ENCODE measurements around the gene TRPC4AP. TPM values are rescaled to one million over a fixed set of nuclear protein-coding genes. Genes with fewer than 3 reads are reported as not detected.
A peak's percentile ranks its signal among the peaks of the same experiment; 100 is the strongest.

TRPC4AP gene
- total RNA-seq, 1 donor: 98.8 TPM

DNA sequence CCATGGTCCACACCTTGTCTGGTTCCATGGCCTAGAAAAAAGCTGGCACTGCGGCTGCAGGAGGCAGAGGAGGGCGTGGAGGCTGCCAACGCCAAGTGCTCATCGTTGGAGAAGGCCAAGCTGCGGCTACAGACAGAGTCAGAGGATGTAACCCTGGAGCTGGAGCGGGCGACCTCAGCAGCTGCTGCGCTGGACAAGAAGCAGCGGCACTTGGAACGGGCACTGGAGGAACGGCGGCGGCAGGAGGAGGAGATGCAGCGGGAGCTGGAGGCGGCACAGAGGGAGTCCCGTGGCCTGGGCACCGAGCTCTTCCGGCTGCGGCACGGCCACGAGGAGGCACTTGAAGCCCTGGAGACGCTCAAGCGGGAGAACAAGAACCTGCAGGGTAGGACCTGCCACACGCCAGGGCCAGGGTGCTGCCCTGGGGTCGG lies 93.6 kb downstream of the TRPC4AP start:
- DNase-seq (ENCODE audit: insufficient read length, low spot score, missing footprints): peak; percentile 61

DNA sequence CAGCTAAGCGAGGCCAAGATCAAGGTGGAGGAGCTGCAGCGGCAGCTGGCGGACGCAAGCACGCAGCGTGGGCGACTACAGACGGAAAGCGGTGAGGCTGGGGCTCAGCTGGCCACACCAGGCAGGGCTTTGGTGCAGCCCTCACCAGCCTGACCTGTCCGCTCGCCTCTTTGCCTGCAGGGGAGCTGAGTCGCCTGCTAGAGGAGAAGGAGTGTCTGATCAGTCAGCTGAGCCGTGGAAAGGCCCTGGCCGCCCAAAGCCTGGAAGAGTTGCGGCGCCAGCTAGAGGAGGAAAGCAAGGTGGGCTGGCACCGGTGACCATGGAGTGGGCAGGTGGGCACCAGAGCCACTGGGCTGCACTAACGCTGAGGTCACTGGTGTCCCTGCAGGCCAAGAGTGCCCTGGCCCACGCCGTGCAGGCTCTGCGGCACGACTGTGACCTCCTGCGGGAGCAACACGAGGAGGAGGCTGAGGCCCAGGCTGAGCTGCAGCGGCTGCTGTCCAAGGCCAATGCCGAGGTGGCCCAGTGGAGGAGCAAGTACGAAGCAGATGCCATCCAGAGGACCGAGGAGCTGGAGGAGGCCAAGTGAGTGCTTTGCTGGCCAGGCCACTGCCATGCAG lies 94.2 kb downstream of the TRPC4AP start:
- DNase-seq (ENCODE audit: insufficient read length, low spot score, missing footprints): peak; percentile 87
- Histone ChIP-seq H3K27ac (ENCODE audit: low read depth, low read length) (no peak overlapping the region), H3K4me2 (ENCODE audit: insufficient read depth, low read length) (no peak overlapping the region), H3K4me1 (ENCODE audit: insufficient read depth, low read length) (no peaks in the 10 kb centered on the region), H3K4me3 (ENCODE audit: insufficient read depth, low read length) (no peak overlapping the region), H2AFZ (ENCODE audit: low read length) (no peak overlapping the region), H4K20me1 (ENCODE audit: insufficient read depth, low read length) (peaks cover 20% of the 10 kb centered on the region), H3K9me3 (ENCODE audit: low read depth, low read length) (no peaks in the 10 kb centered on the region), H3K36me3 (ENCODE audit: insufficient read depth, low read length) (peaks cover 59% of the 10 kb centered on the region), H3K27me3 (ENCODE audit: insufficient read depth, low read length) (no peaks in the 10 kb centered on the region), H3K79me2 (ENCODE audit: insufficient read depth, low read length) (no peaks in the 10 kb centered on the region)
- TF ChIP-seq, protein P1, sequence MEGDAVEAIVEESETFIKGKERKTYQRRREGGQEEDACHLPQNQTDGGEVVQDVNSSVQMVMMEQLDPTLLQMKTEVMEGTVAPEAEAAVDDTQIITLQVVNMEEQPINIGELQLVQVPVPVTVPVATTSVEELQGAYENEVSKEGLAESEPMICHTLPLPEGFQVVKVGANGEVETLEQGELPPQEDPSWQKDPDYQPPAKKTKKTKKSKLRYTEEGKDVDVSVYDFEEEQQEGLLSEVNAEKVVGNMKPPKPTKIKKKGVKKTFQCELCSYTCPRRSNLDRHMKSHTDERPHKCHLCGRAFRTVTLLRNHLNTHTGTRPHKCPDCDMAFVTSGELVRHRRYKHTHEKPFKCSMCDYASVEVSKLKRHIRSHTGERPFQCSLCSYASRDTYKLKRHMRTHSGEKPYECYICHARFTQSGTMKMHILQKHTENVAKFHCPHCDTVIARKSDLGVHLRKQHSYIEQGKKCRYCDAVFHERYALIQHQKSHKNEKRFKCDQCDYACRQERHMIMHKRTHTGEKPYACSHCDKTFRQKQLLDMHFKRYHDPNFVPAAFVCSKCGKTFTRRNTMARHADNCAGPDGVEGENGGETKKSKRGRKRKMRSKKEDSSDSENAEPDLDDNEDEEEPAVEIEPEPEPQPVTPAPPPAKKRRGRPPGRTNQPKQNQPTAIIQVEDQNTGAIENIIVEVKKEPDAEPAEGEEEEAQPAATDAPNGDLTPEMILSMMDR (IDR thresholded peaks at IDR 0.05; ENCODE audit: extremely low read depth, low read depth, low read length): no peak

More for the DNA sequence above, 93.6 kb downstream of the TRPC4AP start:
- Histone ChIP-seq H3K27ac (ENCODE audit: low read depth, low read length) (no peak overlapping the region), H3K9me3 (ENCODE audit: low read depth, low read length) (no peaks in the 10 kb centered on the region), H3K36me3 (ENCODE audit: insufficient read depth, low read length) (peaks cover 60% of the 10 kb centered on the region), H2AFZ (ENCODE audit: low read length) (no peak overlapping the region), H3K4me1 (ENCODE audit: insufficient read depth, low read length) (no peaks in the 10 kb centered on the region), H3K27me3 (ENCODE audit: insufficient read depth, low read length) (no peaks in the 10 kb centered on the region), H4K20me1 (ENCODE audit: insufficient read depth, low read length) (peaks cover 20% of the 10 kb centered on the region), H3K4me2 (ENCODE audit: insufficient read depth, low read length) (no peak overlapping the region), H3K79me2 (ENCODE audit: insufficient read depth, low read length) (no peaks in the 10 kb centered on the region), H3K4me3 (ENCODE audit: insufficient read depth, low read length) (no peak overlapping the region)
- TF ChIP-seq, protein P1 (IDR thresholded peaks at IDR 0.05; ENCODE audit: extremely low read depth, low read depth, low read length): no peak

DNA sequence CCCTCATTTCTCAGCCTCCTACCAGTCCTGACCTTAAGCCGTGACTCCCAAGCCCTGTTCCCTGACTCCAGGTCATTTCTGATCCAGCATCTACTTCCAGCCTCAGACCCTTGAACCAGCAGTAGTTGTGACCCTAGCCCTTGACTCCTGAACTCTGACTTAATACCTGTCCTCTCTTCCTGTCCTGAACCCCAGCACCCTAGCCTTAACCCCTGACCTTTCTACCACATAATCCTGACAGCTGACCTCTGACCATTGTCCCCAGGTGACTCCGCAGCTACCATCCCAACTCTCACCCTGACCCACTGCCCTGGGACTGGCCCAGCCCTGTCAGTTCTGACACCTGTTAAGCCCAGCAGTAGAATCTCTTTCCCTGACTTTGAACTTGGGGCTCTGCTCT lies 94.8 kb downstream of the TRPC4AP start:
- DNase-seq (ENCODE audit: insufficient read length, low spot score, missing footprints): peak; percentile 91
- Histone ChIP-seq H3K79me2 (ENCODE audit: insufficient read depth, low read length) (no peaks in the 10 kb centered on the region), H3K4me2 (ENCODE audit: insufficient read depth, low read length) (no peak overlapping the region), H3K4me1 (ENCODE audit: insufficient read depth, low read length) (no peaks in the 10 kb centered on the region), H4K20me1 (ENCODE audit: insufficient read depth, low read length) (peaks cover 18% of the 10 kb centered on the region), H3K36me3 (ENCODE audit: insufficient read depth, low read length) (peaks cover 55% of the 10 kb centered on the region), H3K4me3 (ENCODE audit: insufficient read depth, low read length) (no peak overlapping the region), H3K27ac (ENCODE audit: low read depth, low read length) (no peak overlapping the region), H3K27me3 (ENCODE audit: insufficient read depth, low read length) (no peaks in the 10 kb centered on the region), H2AFZ (ENCODE audit: low read length) (no peak overlapping the region), H3K9me3 (ENCODE audit: low read depth, low read length) (no peaks in the 10 kb centered on the region)
- TF ChIP-seq, protein P1 (IDR thresholded peaks at IDR 0.05; ENCODE audit: extremely low read depth, low read depth, low read length): no peak

DNA sequence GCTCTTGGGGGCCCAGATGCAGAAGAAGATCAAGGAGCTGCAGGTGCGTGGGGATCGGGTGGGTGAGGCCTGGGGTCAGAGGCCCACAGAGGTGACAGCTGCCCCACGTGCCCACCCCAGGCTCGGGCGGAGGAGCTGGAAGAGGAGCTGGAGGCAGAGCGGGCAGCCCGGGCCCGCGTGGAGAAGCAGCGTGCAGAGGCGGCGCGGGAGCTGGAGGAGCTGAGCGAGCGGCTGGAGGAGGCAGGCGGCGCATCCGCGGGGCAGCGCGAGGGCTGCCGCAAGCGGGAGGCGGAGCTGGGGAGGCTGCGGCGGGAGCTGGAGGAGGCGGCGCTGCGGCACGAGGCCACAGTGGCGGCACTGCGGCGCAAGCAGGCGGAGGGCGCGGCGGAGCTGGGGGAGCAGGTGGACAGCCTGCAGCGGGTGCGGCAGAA lies 95.5 kb downstream of the TRPC4AP start:
- no peaks in the 10 kb centered on the region for H3K9me3 ChIP-seq (ENCODE audit: low read depth, low read length)
- peaks cover 49% of the 10 kb centered on the region for H3K36me3 ChIP-seq (ENCODE audit: insufficient read depth, low read length)
- no peaks in the 10 kb centered on the region for H3K4me1 ChIP-seq (ENCODE audit: insufficient read depth, low read length)
- H3K79me2 ChIP-seq (ENCODE audit: insufficient read depth, low read length): no peaks in the 10 kb centered on the region
- H3K27me3 ChIP-seq (ENCODE audit: insufficient read depth, low read length): no peaks in the 10 kb centered on the region
- no peak overlapping the region for H3K4me2 ChIP-seq (ENCODE audit: insufficient read depth, low read length)
- H4K20me1 ChIP-seq (ENCODE audit: insufficient read depth, low read length): peaks cover 12% of the 10 kb centered on the region
- no peak overlapping the region for H3K27ac ChIP-seq (ENCODE audit: low read depth, low read length)
- peak; percentile 78 for DNase-seq (ENCODE audit: insufficient read length, low spot score, missing footprints)
- no peak overlapping the region for H3K4me3 ChIP-seq (ENCODE audit: insufficient read depth, low read length)
- TF ChIP-seq, protein P1 (IDR thresholded peaks at IDR 0.05; ENCODE audit: extremely low read depth, low read depth, low read length): no peak
- no peak overlapping the region for H2AFZ ChIP-seq (ENCODE audit: low read length)

Measured in osteoblast (primary cell).